ENCODE data around the gene RPL32.
"Not testable (repeated sequence)": the region's sequence is repeated elsewhere in the genome, so short reads cannot be mapped to it uniquely, and the experiment has no call there.

RPL32 gene

GRCh38 chr3:12797124-12797891, 44.1 kb downstream of the RPL32 start:
- H3K9me3 ChIP-seq (ENCODE audit: control insufficient read depth, insufficient read depth, low read length): no peaks in the 10 kb centered on the region
- H3K36me3 ChIP-seq (ENCODE audit: insufficient read depth, low read length): no peaks in the 10 kb centered on the region
- H3K9ac ChIP-seq (ENCODE audit: low read depth, low read length): peak overlapping the region; percentile 72; the same call in 1 of the 2 replicates
- H3K4me1 ChIP-seq (ENCODE audit: insufficient read depth, low read length): peaks cover 3% of the 10 kb centered on the region; the same call in 1 of the 2 replicates

GRCh38 chr3:12796171-12797123, 44.9 kb downstream of the RPL32 start, which contains the start of gene CAND2:
Gene CAND2 (plus strand): TSS chr3:12796680. CDS start chr3:12796721, 41 bp downstream.
- peaks cover 3% of the 10 kb centered on the region; the same call in 1 of the 2 replicates for H3K4me1 ChIP-seq (ENCODE audit: insufficient read depth, low read length)
- peak within 1 kb of the TSS; percentile 72 for H3K9ac ChIP-seq (ENCODE audit: low read depth, low read length)
- H3K36me3 ChIP-seq (ENCODE audit: insufficient read depth, low read length): no peaks in the 10 kb centered on the region
- no peaks in the 10 kb centered on the region for H3K9me3 ChIP-seq (ENCODE audit: control insufficient read depth, insufficient read depth, low read length)

GRCh38 chr3:12793701-12794100, 47.7 kb downstream of the RPL32 start:
- no peaks in the 10 kb centered on the region for H3K9me3 ChIP-seq (ENCODE audit: control insufficient read depth, insufficient read depth, low read length)
- no peak overlapping the region for H3K9ac ChIP-seq (ENCODE audit: low read depth, low read length)
- H3K4me1 ChIP-seq (ENCODE audit: insufficient read depth, low read length): peaks cover 3% of the 10 kb centered on the region; the same call in 1 of the 2 replicates
- H3K36me3 ChIP-seq (ENCODE audit: insufficient read depth, low read length): no peaks in the 10 kb centered on the region

GRCh38 chr3:12791430-12791829, 49.9 kb downstream of the RPL32 start:
- Histone ChIP-seq H3K9me3 (ENCODE audit: control insufficient read depth, insufficient read depth, low read length) (no peaks in the 10 kb centered on the region), H3K9ac (ENCODE audit: low read depth, low read length) (no peak overlapping the region), H3K4me1 (ENCODE audit: insufficient read depth, low read length) (no peaks in the 10 kb centered on the region), H3K36me3 (ENCODE audit: insufficient read depth, low read length) (no peaks in the 10 kb centered on the region)

GRCh38 chr3:12787967-12788690, 53.2 kb downstream of the RPL32 start:
- H3K9me3 ChIP-seq (ENCODE audit: control insufficient read depth, insufficient read depth, low read length); H3K9ac ChIP-seq (ENCODE audit: low read depth, low read length); H3K4me1 ChIP-seq (ENCODE audit: insufficient read depth, low read length); H3K36me3 ChIP-seq (ENCODE audit: insufficient read depth, low read length): not testable (repeated sequence)

GRCh38 chr3:12787346-12787745, 54.0 kb downstream of the RPL32 start:
- not testable (repeated sequence) for H3K36me3 ChIP-seq (ENCODE audit: insufficient read depth, low read length); H3K9ac ChIP-seq (ENCODE audit: low read depth, low read length); H3K4me1 ChIP-seq (ENCODE audit: insufficient read depth, low read length); H3K9me3 ChIP-seq (ENCODE audit: control insufficient read depth, insufficient read depth, low read length)

GRCh38 chr3:12785096-12785495, 56.3 kb downstream of the RPL32 start:
- no peaks in the 10 kb centered on the region for H3K9me3 ChIP-seq (ENCODE audit: control insufficient read depth, insufficient read depth, low read length)
- peaks cover 5% of the 10 kb centered on the region for H3K4me1 ChIP-seq (ENCODE audit: insufficient read depth, low read length)
- H3K9ac ChIP-seq (ENCODE audit: low read depth, low read length): no peak overlapping the region; the same call in 1 of the 2 replicates
- H3K36me3 ChIP-seq (ENCODE audit: insufficient read depth, low read length): no peaks in the 10 kb centered on the region
